ENCODE results near the gene DUSP7. TPM values are rescaled to one million over a fixed set of nuclear protein-coding genes. Genes with fewer than 3 reads are reported as not detected.
A peak's percentile ranks its signal among the peaks of the same experiment; 100 is the strongest.
"Not testable (repeated sequence)": the region's sequence is repeated elsewhere in the genome, so short reads cannot be mapped to it uniquely, and the experiment has no call there.

DUSP7 gene
- total RNA-seq, 1 donor from 2014 or later, result 34.0 TPM

DNA sequence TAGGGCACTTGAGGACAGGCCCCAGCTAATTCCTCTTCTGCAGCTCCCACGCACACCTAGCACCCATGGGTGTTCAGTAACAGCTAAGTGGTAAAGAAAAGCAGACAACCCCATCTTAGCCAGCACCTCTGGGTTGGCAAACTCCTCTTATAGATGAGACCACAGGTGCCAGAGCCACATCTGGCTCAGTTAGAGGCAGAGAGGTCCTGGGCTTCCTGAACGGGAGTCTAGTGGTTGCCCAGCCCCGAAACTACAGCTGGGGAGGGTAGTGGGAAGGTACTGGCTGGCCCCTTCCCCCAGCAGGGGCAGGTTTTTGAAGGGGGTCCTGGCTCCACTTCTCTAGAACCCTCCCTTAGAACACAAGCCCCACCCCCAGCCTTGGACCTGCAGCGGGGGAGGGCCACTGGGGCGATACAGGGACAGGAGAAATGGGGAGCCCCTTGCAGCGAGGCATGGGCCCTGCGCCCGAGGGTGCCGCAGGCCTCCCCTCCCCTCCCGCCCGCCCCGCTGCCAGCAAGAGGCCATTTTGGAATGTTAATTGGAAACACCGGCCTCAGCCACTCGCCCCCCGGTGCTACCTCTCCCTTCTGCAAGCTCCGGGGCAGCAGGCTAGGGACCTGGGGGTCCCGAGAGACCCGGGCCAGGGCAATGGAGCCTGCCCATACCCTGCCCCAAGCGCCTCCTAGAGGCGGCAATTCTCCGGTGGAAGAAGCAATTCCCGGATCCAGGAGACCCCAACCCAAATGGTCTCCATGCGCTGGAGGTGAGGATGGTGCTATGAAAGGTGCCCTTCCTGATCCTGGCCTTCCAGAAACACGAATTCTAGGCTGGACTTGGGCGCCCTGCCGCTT is 1.5 kb downstream of the DUSP7 start:
- Mint-ChIP-seq H3K36me3 (ENCODE audit: low read depth) (peaks cover 34% of the 10 kb centered on the region), H3K27ac (peak overlapping the region; percentile 93), H3K9me3 (no peaks in the 10 kb centered on the region), H3K4me1 (peaks cover 42% of the 10 kb centered on the region), H3K4me3 (peak overlapping the region; percentile 91), H3K27me3 (no peaks in the 10 kb centered on the region)
- intact Hi-C loops (cut with micrococcal nuclease), result loop anchor here (5.0 to 10.0 kb wide), 4 partner anchors 222 to 1440 kb away; partner anchors contain the start of genes CISH, DCAF1, MAPKAPK3 and TEX264
- peak; percentile 78 for DNase-seq

DNA sequence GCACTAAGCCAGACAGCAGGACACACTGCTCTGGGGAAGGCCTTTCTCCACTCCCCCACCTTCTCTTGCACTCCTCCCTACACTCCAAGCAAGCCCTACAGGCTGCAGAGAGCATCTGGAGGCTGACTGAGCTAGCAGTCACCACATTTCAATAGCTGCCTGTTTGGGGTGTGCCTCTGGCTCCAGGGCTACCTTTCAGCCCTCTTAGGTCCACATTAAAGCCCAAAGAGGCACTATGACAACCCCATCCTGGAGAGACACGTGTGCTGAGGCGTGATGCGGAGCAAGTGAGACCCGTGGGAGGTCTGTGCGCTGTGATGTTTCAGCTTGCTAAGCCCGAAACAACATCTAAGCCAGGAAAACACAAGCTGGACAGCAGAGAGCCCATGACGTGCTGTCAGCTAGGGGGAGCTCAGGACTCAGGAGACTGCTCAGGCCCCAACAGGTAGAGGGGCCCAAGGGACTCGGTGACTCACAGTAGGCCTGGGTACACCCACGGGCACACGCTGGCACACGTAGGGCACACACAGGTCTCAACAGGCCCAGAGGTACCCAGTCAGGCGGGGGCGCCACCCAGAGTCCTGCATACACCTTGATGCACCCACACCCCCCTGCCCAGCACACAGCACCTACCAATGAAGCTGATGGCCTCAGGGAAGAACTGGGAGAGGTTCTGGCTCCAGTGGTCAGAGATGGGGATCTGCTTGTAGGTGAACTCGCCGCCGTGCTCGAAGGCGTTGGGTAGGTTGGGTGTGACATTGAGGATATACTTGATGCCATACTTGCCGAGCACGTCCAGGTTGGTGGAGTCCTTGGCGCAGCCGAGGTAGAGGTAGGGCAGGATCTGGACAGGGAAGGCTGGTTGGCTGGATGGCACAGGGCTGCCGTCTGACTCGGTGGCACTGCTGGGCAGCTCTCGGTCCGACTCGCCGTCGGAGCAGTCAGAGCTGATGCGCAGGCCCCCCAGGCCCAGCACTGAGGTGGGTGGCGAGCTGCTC is 2.8 kb downstream of the DUSP7 start:
- peak; percentile 80 for DNase-seq
- intact Hi-C loops (cut with micrococcal nuclease), result loop anchor here (1.0 to 10.0 kb wide), 4 partner anchors 69 to 1439 kb away; partner anchors contain the start of genes CISH, MAPKAPK3 and PARP3
- peaks cover 44% of the 10 kb centered on the region for H3K36me3 Mint-ChIP-seq (ENCODE audit: low read depth)
- H3K27ac Mint-ChIP-seq, result peak overlapping the region; percentile 93
- H3K4me3 Mint-ChIP-seq, result peak overlapping the region; percentile 91
- H3K27me3 Mint-ChIP-seq, result no peaks in the 10 kb centered on the region
- no peaks in the 10 kb centered on the region for H3K9me3 Mint-ChIP-seq
- peaks cover 47% of the 10 kb centered on the region for H3K4me1 Mint-ChIP-seq

DNA sequence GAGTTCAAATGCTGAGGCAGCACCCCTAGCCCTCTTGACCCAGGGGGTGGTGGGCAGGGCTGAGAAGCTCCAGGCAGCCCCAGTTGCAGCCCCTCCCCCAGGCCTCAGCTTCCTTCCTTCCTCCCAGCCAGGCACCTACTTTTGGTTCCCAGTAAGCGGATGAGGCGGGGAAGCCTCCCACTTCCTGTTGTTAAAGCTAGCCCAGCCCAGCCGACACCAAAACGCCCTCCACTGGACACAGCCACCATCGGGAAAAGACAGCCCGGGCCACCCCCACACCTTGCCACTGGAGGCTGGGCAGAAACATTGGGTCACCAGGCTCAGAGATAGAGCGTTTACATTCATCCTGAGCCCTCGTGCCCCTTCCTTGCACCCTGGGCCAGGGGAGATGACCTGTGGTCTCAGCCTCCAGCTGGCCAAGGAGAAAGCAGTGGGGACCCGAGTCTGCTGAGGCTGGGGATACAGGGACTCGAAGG is 3.5 kb downstream of the DUSP7 start:
- H3K4me3 Mint-ChIP-seq, result peak overlapping the region; percentile 91
- DNase-seq, result peak; percentile 89
- H3K27me3 Mint-ChIP-seq, result no peaks in the 10 kb centered on the region
- no peaks in the 10 kb centered on the region for H3K9me3 Mint-ChIP-seq
- H3K27ac Mint-ChIP-seq, result peak overlapping the region; percentile 93
- H3K4me1 Mint-ChIP-seq, result peaks cover 47% of the 10 kb centered on the region
- intact Hi-C loops (cut with micrococcal nuclease), result loop anchor here (1.0 to 10.0 kb wide), 4 partner anchors 70 to 1438 kb away; partner anchors contain the start of genes CISH, MAPKAPK3 and PARP3
- peaks cover 46% of the 10 kb centered on the region for H3K36me3 Mint-ChIP-seq (ENCODE audit: low read depth)

DNA sequence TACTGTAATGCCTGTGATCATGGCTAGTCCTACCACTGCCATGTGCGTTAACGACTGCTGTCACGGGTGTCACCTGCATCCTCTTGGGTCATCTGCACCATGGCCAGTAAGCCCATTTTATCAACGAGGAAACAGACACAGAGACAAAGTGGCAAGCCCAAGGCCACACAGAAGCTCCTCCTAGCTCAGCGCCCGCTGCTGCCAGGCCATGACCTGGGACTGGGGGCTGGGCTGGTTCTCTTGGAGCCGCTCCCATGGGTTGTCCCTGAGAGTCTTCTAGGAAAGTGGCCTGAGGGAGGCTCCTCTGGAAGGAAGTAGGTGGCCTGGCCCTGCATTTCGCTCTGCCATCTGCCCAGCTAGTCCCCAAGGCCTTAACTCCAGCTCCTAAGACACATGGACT is 4.9 kb downstream of the DUSP7 start:
- peaks cover 46% of the 10 kb centered on the region for H3K36me3 Mint-ChIP-seq (ENCODE audit: low read depth)

DNA sequence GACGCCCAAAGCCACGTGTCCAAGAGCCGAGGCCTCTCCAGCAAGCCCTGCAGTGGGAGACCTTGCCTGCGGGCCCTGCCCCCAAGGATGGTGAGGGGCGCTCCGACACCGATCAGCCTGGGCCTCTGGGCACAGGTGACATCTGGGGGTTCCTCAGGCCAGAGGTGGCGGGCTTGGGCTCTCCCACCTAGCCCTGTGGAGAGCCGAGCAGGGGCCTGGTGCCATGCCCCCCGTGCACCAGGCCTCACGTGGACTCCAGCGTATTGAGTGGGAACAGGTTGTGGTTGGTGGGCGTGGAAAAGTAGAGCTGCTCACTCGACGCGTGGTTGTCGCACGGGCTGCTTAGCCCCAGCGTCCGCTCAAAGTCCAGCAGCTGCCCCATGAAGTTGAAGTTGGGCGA is 5.8 kb downstream of the DUSP7 start:
- Mint-ChIP-seq H3K9me3 (no peaks in the 10 kb centered on the region), H3K27ac (no peak overlapping the region), H3K4me1 (peaks cover 38% of the 10 kb centered on the region), H3K36me3 (ENCODE audit: low read depth) (peaks cover 46% of the 10 kb centered on the region), H3K27me3 (no peaks in the 10 kb centered on the region), H3K4me3 (no peak overlapping the region)
- intact Hi-C loops (cut with micrococcal nuclease), result loop anchor here (10.0 kb wide), 1 partner anchor 1436 kb away; the partner anchor contains the start of genes CISH and MAPKAPK3
- no peak for DNase-seq

More for the DNA sequence above, 4.9 kb downstream of the DUSP7 start:
- peak overlapping the region; percentile 93 for H3K27ac Mint-ChIP-seq
- DNase-seq, result no peak
- no peaks in the 10 kb centered on the region for H3K27me3 Mint-ChIP-seq
- no peak overlapping the region for H3K4me3 Mint-ChIP-seq
- H3K4me1 Mint-ChIP-seq, result peaks cover 38% of the 10 kb centered on the region
- intact Hi-C loops (cut with micrococcal nuclease), result loop anchor here (10.0 kb wide), 1 partner anchor 1437 kb away; the partner anchor contains the start of genes CISH and MAPKAPK3
- no peaks in the 10 kb centered on the region for H3K9me3 Mint-ChIP-seq

DNA sequence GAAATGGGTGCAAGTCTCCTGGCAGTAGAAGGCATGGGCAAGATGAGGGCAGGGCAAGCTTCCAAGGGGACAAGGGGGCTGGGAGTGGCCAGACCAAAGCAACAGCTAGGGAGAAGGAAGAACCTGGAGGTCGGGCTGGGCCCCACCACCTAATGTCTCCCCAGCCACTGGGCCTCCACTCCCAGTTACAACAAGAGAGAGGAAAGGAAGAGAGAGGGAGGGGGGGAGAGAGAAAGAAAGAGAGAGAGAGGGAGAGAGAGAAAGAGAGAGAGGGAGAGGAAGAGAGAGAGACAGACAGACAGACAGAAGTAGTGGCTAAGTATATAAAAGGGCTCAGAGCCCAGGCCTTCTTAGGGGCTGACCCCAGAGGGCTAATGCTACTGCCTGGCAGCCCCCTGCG is 6.9 kb downstream of the DUSP7 start:
- Mint-ChIP-seq H3K27ac (peak overlapping the region; percentile 41), H3K27me3 (no peaks in the 10 kb centered on the region), H3K9me3 (no peaks in the 10 kb centered on the region), H3K4me1 (peaks cover 35% of the 10 kb centered on the region), H3K4me3 (no peak overlapping the region), H3K36me3 (ENCODE audit: low read depth) (peaks cover 44% of the 10 kb centered on the region)
- no peak for DNase-seq
- intact Hi-C loops (cut with micrococcal nuclease), result no loop called here

DNA sequence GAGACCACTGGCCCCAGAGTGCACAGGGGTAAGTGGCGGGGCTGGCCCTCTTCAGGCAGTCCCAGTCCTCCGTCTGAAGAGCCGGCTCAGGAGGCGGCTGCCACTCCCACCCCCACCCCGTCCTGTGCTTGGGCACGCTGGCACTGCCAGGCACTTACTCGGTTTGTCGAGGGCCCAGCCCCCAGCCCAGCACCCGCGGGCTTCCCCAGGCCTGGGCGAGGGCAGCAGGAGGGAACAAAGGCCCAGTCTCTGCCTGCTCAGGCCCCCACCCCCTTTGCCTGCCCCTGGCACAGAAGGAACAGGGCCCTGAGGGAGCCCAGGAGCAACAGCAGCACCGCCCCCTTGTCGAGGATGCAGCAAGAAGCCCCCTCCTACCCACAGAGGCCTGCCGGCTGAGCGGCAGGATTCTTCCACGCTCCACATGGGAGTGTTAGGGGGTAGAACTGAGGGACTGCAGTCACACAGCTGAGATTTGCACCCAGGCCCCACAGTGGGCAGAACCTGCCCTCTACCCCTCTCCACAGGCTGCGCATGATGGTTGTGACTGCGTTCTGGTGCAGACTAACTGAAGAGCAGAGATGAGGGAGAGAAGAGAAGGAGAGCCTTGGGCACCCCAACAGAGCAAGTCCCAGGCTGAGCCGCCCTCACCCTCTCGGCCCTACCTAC is 8.9 kb downstream of the DUSP7 start:
- peaks cover 2% of the 10 kb centered on the region for H3K27me3 Mint-ChIP-seq
- intact Hi-C loops (cut with micrococcal nuclease), result no loop called here
- H3K36me3 Mint-ChIP-seq (ENCODE audit: low read depth), result peaks cover 26% of the 10 kb centered on the region
- H3K9me3 Mint-ChIP-seq, result no peaks in the 10 kb centered on the region
- no peak overlapping the region for H3K27ac Mint-ChIP-seq
- H3K4me1 Mint-ChIP-seq, result peaks cover 15% of the 10 kb centered on the region
- DNase-seq, result no peak
- no peak overlapping the region for H3K4me3 Mint-ChIP-seq

DNA sequence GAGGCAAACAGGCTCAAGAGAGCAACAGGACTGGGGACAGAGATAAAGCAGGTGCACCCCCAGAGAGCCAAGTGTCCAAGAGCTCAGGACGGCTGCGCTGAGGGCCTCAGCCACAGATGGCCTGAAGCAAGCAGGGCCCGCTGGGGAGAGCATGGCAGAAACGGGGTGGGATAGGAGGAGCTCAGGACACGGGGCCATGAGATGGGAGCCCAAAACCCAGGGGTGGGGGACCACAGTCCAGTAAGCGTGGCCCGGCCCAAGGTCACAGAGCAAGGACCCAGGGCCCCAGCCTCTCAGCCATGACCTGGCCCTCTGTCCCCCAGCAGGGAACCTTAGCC is 9.5 kb downstream of the DUSP7 start:
- Mint-ChIP-seq H3K9me3 (no peaks in the 10 kb centered on the region), H3K4me3 (no peak overlapping the region), H3K36me3 (ENCODE audit: low read depth) (peaks cover 22% of the 10 kb centered on the region), H3K27ac (no peak overlapping the region), H3K27me3 (peaks cover 4% of the 10 kb centered on the region), H3K4me1 (peaks cover 12% of the 10 kb centered on the region)
- intact Hi-C loops (cut with micrococcal nuclease), result no loop called here
- no peak for DNase-seq

DNA sequence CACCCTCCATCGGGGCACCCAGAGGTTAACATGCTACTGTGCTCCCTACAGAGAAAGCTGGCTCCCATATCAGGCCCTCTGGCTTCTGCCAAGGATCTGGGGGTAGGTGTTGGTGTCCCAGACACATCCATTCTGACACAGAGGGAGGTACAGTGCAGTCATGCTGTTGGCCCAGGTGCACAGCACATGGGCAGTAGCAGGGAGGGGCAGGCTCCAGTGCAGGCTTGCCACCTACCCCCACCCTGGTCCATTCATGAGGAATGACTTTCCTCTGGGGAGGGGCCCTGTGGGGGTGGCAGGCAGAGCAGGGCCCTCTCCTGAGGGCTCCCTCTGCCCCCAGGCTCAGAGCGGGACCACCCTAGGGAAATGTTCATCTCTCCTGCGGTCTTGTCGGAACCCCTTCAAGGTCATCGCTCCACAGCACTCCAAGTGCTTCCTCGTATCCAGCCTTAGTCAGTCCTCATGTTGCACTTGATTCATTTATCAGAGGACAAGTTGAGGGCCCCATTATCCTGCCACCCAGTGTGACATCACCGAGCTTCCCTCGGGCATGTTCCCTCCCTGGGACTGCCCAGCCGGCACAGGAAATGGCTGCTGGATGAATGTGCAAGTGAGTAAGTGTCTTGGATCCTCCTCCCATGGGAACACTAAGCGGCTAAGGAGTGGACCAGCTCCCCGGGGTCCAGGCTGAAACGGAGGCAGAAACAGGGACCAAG is 10.0 kb downstream of the DUSP7 start:
- intact Hi-C loops (cut with micrococcal nuclease), result no loop called here
- Mint-ChIP-seq H3K36me3 (ENCODE audit: low read depth) (peaks cover 19% of the 10 kb centered on the region), H3K4me1 (peaks cover 8% of the 10 kb centered on the region), H3K27ac (no peak overlapping the region), H3K27me3 (peaks cover 6% of the 10 kb centered on the region), H3K9me3 (no peaks in the 10 kb centered on the region), H3K4me3 (no peak overlapping the region)
- DNase-seq, result no peak

DNA sequence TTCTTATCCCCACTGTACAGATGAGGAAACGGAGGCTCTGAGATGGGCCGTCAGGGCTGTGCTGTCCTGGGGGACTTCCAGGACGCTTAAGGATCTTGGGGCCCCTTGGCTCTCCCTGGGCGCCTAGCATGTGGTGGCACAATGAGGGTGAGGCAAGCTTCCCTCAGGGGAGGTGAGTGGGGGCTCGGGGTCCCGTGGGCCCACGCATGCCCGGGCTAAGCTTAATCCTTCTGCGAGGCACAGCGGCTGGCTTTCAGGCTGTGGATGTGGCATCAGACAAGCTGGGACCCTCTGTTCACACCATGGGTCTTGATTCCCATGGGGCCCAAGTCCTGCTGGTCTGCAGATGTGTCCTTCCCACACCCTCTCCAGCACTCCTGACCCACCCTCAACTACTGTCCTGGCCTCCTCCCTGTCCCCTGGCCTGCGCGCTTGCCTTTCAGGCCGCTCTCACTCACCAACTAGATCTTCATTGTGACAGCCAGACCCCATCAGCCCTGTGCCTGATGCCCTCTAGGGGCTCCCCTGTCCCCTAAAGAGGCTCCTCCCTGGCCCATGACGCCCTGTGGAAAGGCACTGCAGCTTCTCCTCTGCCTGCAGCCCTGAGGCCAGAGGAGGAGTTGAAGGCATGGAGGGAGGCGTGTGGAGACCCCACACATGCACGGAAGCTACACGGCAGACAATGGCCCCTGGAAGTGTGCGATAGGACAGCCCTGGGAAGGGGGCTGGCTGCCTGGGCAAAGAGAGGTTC is 11.3 kb downstream of the DUSP7 start:
- Mint-ChIP-seq H3K4me3 (no peak overlapping the region), H3K9me3 (no peaks in the 10 kb centered on the region), H3K27me3 (peaks cover 6% of the 10 kb centered on the region), H3K4me1 (peaks cover 7% of the 10 kb centered on the region), H3K36me3 (ENCODE audit: low read depth) (peaks cover 12% of the 10 kb centered on the region), H3K27ac (no peak overlapping the region)
- no peak for DNase-seq
- intact Hi-C loops (cut with micrococcal nuclease), result no loop called here

DNA sequence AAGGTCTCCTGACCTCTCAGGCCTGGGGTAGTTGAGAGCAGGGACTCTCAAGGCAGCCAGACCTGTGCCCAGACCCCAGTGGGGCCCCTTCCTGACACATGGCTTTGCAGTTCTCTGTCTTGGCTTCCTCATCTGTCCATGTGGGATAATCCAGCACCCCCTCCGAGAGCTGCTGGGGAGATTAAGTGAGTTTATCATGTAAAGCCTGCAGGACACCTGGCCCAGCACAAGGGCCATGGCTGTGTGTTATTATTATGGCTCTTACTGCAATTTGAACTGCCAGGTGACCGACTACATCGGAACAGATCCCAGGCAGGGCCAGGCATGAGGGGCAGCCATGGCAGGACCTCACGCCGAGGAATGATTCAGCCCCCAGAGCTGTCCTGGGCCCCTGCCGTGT is 12.6 kb downstream of the DUSP7 start:
- no peak overlapping the region for H3K4me3 Mint-ChIP-seq
- H3K9me3 Mint-ChIP-seq, result no peaks in the 10 kb centered on the region
- no peak for DNase-seq
- peaks cover 6% of the 10 kb centered on the region for H3K27me3 Mint-ChIP-seq
- H3K27ac Mint-ChIP-seq, result no peak overlapping the region
- H3K4me1 Mint-ChIP-seq, result peaks cover 2% of the 10 kb centered on the region
- H3K36me3 Mint-ChIP-seq (ENCODE audit: low read depth), result peaks cover 2% of the 10 kb centered on the region
- intact Hi-C loops (cut with micrococcal nuclease), result no loop called here

DNA sequence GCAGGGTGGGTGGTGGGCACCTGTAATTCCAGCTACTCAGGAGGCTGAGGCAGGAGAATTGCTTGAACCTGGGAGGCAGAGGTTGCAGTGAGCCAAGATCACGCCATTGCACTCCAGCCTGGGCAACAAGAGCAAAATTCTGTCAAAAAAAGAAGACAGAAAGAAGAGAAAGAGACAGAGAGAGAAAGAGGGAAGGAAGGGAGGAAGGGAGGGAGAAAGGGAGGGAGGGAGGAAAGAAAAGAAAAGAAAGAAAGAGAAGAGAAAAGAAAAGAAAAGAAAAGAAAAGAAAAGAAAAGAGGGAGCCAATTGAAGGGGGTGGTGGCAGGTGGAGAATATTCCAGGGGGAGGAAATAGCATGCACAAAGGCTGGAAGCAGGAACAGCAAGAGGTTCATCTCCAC is 13.3 kb downstream of the DUSP7 start:
- H3K4me3 Mint-ChIP-seq; H3K9me3 Mint-ChIP-seq; H3K27me3 Mint-ChIP-seq; H3K36me3 Mint-ChIP-seq (ENCODE audit: low read depth); intact Hi-C loops (cut with micrococcal nuclease); H3K4me1 Mint-ChIP-seq; H3K27ac Mint-ChIP-seq; DNase-seq: not testable (repeated sequence)

Measured in activated CD4-positive, alpha-beta T cell treated with anti-CD3 and anti-CD28 coated beads, Interleukin-2, amount 10 ng/mL, durations not matched to agents 24 days and 14 days (primary cell).